Gastroesophageal sphincter (tissue), 3 donors: Measurements from ENCODE around the gene TACR1.

Experiments used
- CTCF ChIP-seq, 4 experiments: fragments of 200-600 bp in 2 of 4; fragments of 450-650 bp in 2 of 4; sonication (generic) in 1 of 4; IDR thresholded peaks; one replicate each; pipeline ENCODE4 v1.5.1; 2017 to 2019; ENCODE audit warnings: antibody characterized with exemption in 4 of 4, mild to moderate bottlenecking in 2 of 4, moderate library complexity in 2 of 4
- POLR2A ChIP-seq, 2 donors: fragments of 450-650 bp; IDR thresholded peaks; one replicate each; pipeline ENCODE4 v1.6.1; 2017; ENCODE audit warnings: antibody characterized with exemption in 2 of 2, mild to moderate bottlenecking in 2 of 2, moderate library complexity in 1 of 2

GRCh38 chr2:75025633-75026380, 173.5 kb downstream of the TACR1 start:
- TF ChIP-seq CTCF (IDR thresholded peaks at IDR 0.05) (no peak), POLR2A (IDR thresholded peaks at IDR 0.05) (no peak)
